ENCODE results near the gene TFDP1.

The TFDP1 gene

GRCh38 chr13:113539176-113539575 is 45.4 kb upstream of the TFDP1 start:
- no peak for TF ChIP-seq CTCF (conservative IDR thresholded peaks at IDR 0.05; ENCODE audit: low read depth, low read length)
- DNase-seq (ENCODE audit: low read depth), result no peak
- H3K4me3 ChIP-seq (ENCODE audit: low read length), result no peak overlapping the region

- no peak for DNase-seq (ENCODE audit: low read depth)
- no peak for TF ChIP-seq CTCF (conservative IDR thresholded peaks at IDR 0.05; ENCODE audit: low read depth, low read length)
- no peak overlapping the region for H3K4me3 ChIP-seq (ENCODE audit: low read length)
Measured at GRCh38 chr13:113539822-113540221, 44.7 kb upstream of the TFDP1 start.

GRCh38 chr13:113540523-113540922 is 44.0 kb upstream of the TFDP1 start:
- DNase-seq (ENCODE audit: low read depth), result no peak

GRCh38 chr13:113542751-113543424 is 41.7 kb upstream of the TFDP1 start:
- TF ChIP-seq CTCF (conservative IDR thresholded peaks at IDR 0.05; ENCODE audit: low read depth, low read length), result no peak
- H3K4me3 ChIP-seq (ENCODE audit: low read length), result no peak overlapping the region
- DNase-seq (ENCODE audit: low read depth), result no peak

More at GRCh38 chr13:113540523-113540922, 44.0 kb upstream of the TFDP1 start:
- no peak for TF ChIP-seq CTCF (conservative IDR thresholded peaks at IDR 0.05; ENCODE audit: low read depth, low read length)
- no peak overlapping the region for H3K4me3 ChIP-seq (ENCODE audit: low read length)

- DNase-seq (ENCODE audit: low read depth), result no peak
- no peak for TF ChIP-seq CTCF (conservative IDR thresholded peaks at IDR 0.05; ENCODE audit: low read depth, low read length)
- no peak overlapping the region for H3K4me3 ChIP-seq (ENCODE audit: low read length)
Measured at GRCh38 chr13:113544071-113544891, 40.3 kb upstream of the TFDP1 start.

GRCh38 chr13:113544896-113545295 is 39.7 kb upstream of the TFDP1 start:
- H3K4me3 ChIP-seq (ENCODE audit: low read length), result no peak overlapping the region
- DNase-seq (ENCODE audit: low read depth), result no peak
- TF ChIP-seq CTCF (conservative IDR thresholded peaks at IDR 0.05; ENCODE audit: low read depth, low read length), result no peak

Data from retinal pigment epithelial cell (primary cell).